ENCODE data around the gene MPP2.
"Not testable (repeated sequence)": the region's sequence is repeated elsewhere in the genome, so short reads cannot be mapped to it uniquely, and the experiment has no call there.

Gene MPP2

DNA sequence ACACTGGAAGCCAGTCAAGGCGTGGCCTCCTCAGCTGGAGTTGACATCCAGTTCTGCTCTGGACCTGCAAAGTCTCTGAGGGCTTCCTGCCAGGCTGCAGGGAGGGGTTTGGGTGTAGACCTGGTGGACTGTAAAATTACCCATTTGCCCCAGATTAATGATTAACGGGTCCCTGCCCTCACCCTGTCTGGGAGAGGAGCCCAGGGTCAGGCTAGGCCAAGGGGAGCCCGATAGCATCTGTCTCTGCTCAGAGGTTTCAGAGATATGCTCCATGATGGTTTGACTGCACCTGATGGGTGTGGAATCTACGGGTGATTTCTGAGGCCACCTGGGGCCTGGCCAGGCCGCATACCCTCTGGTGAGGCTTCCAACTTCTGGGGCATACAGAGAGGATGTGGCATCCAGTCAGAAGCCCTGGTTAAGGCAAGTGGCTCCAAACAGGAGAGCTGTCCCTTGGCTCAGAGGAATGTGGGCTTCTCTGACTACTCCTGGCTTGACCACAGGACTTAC is 23.8 kb upstream of the MPP2 start:
- DNase-seq (ENCODE audit: low read depth): no peak

GRCh38 chr17:43928609-43929008 is 21.3 kb upstream of the MPP2 start:
- no peak for DNase-seq (ENCODE audit: low read depth)

GRCh38 chr17:43927929-43928328 is 20.6 kb upstream of the MPP2 start:
- DNase-seq (ENCODE audit: low read depth): not testable (repeated sequence)

DNA sequence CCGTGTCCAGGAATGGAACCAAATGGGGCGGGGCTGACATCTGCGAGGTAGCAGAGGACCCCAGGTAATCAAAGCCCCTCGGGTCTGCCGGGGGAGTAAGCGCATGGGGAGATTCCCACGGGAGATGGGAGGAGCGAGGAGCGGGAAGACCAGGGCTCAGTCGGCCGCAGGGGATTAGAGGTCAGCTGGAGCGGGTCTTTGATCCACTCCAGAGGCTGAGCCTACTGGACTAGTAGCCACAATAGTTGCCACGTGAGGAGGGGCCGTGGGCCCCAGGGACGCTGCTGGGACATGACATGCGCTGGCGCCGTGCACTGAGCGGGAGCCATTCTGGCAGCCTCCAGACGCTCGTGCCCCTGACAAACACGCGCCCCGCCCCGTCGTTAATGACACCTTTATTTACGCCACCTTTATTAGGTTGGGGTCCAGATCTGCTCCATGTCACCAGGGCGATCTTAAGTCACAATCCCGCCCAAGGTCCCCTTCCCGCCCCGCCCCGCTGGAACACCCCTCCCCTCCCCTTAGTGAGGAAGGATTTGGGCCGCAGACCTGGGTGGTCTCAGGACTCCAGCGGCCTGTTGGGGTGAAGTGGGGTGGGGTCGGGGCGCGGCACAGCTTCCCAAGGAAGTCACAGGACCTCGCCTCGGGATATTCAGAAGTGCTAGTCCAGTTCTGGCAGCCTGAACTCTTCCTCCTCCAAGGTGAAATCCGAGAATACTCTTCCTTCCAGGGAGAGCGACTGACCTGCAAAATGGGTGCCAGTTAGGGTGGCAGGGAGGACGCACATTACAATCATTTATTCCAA is 19.9 kb upstream of the MPP2 start:
- no peak for DNase-seq (ENCODE audit: low read depth)

- no peak for DNase-seq (ENCODE audit: low read depth)
Measured at GRCh38 chr17:43924558-43924957, 17.2 kb upstream of the MPP2 start.

- no peak for DNase-seq (ENCODE audit: low read depth)
Measured at GRCh38 chr17:43920500-43921095, 13.3 kb upstream of the MPP2 start.

GRCh38 chr17:43918026-43918389 is 10.7 kb upstream of the MPP2 start:
- DNase-seq (ENCODE audit: low read depth): no peak

DNA sequence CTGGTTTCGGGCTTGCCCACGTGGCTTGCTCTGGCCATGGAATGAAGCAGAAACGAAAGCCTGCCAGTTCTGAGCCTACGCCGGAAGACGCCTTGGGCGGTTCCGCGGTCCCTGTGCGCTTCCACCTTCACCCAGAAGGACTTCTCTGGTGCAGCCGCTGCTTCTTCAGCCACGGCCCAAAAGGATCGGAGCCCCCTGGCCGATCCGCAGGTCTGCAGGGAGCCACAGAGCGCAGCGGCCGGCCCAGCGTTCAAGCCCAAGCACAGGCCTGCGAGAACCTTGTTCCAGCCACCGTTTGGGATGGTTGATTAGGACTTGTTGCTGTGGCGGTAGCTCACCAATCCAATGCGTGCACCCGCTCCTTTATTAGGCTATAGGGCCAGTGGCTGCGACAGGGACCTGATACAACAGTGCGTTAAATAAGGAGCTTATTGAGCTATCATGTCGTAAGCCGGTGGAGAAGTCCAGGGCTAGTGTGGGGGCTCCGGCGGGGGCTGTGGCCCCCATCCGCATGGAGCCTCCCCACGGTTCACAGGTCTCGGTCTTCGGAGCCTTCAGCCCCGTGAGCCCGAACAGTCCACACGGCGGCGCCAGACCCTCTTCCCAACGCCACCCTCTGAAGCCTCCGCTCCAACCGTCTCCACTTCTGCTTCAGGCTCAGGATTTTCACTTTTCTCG is 10.2 kb upstream of the MPP2 start:
- DNase-seq (ENCODE audit: low read depth): no peak

DNA sequence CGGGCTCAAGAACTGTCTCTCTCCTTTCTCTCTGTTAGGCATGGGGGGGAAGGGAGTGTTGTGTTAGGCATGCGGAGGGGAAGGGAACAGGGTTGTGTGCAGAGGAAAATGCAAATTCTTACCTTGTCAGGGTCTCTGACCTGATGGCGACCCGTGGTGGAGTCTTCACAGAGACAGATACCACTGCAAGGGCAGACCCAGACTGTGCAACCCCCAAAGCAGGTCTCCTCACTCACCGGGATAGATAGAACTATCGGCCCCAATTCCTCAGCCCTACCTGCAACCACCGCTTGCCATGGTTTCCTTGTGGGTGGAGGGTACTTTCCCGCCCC is 9.6 kb upstream of the MPP2 start:
- DNase-seq (ENCODE audit: low read depth): no peak

DNA sequence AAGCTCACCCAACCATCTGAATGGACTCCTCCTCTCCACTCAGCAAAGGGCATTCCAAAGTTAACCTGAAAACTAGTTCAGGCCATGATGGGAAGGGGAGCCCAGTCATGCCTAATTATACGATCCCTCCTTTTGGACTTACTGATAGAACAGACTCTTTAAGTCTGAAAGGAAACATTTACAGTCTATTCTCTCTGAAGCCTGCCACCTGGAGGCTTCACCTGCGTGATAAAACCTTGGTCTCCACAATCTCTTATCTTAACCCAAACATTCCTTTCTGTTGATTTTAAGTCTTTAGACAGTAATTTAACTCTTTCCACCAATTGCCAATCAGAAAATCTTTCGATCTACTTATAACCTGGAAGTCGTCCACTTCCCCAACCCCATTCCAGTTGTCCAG is 9.0 kb upstream of the MPP2 start:
- no peak for DNase-seq (ENCODE audit: low read depth)

GRCh38 chr17:43915559-43915958 is 8.2 kb upstream of the MPP2 start:
- no peak for DNase-seq (ENCODE audit: low read depth)

- no peak for DNase-seq (ENCODE audit: low read depth)
Measured at GRCh38 chr17:43914451-43914850, 7.1 kb upstream of the MPP2 start.

DNA sequence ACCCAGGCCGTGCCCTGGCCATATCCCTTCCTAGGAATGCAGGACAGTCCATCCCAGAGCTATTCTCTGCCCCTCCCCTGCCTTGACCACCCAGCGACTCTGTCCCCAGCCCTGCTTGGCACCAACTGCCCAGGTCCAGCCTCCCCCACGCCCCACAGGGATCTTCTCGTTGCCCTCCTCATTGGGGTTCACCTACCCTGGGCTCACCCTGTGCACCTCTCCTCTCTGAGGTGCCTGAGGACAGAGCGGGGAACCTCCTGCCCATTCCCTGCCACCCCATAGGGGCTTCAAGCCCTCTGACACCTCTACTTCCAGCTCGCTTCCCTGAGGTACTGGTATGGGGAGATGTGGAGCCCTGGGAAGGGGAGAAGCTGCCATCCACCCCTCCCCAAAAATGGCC is 6.2 kb upstream of the MPP2 start:
- no peak for DNase-seq (ENCODE audit: low read depth)

DNA sequence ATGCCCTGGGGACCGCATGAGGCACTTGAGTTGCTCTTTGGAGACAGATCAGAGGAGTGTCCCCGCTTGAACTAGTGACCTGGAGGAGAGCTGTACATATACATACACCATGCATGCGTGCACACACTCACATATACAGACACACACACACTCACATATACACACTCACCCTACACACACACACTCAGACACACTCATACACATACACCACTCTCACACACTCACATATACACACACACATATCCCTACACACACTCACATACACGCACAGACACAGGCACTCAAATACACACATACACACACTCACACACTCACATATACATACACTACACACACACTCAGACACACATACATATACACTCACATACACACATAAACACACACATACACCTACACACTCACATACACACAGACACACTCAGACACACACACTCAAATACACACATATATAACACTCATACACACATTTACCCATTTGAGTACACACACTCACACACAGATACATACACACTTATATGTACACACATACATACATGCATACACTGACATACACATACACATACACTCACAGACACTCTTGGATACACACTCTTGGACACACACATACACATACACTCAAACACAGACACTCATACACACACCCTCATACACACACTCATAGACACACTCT is 5.4 kb upstream of the MPP2 start:
- no peak for DNase-seq (ENCODE audit: low read depth)

GRCh38 chr17:43911904-43912303 is 4.6 kb upstream of the MPP2 start:
- no peak for DNase-seq (ENCODE audit: low read depth)

DNA sequence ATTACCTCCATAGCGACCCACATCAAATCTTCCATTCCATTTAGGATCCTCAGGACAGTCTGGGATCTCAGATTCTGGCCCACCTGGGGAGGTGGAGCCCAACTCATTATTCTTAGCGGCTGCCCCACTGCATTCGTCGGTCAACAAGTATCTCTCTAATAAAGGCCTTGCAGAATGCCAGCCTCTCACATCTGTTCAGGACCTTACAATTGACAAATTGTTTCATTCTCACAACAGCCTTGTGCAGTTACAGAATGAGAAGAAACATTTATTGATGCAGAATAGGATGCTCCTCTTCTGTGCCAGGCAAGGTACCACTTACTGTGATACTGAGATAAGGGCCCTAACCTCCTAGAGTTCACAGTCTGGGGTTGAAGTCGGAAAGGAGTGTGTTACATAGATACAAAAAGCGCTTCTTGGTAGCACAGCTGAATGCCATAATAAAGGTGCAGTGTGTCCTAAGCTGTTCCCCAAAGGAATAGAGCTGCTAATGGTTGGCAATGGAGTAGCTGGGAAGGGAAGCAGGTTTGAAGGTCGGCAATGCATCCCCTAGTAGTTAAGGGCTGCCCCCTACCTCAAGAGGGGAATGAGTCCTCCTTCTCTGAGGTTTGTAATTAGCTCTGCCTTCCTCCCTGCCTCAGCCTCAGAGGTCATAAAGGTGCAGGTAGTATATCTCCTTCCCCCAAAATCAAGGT is 2.3 kb upstream of the MPP2 start:
- DNase-seq (ENCODE audit: low read depth): no peak

DNA sequence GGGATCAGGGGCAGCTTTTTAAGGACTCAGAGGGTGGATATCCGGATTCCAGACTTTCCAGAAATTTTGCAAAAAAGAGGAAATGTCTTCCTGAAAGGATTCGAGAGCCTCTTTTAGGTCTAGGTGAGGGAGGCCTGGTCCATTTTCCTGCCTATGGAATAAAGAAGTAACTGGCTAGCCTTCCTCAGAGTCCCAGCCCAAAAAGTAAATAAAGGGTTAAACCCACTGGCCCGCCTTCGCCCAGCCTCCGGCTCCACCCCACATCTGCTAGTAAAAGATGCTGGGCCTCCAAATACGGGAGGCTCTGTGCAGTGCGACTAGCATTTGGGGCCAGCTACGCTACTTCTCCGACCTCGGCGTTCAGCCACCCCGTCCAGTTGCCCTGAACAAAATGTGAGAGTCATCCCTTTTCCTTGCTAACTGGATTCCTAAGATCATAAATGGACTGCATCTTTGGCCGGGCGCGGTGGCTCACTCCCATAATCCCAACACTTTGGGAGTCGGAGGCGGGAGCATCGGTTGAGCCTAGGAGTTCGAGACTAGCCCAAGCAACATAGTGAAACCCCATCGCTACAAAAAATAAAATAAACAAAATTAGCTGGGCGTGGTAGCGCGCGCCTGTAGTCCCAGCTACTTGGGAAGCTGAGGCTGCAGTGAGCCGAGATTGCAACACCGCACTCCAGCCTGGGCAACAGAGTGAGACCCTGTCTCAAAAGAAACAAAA is 824 bp upstream of the MPP2 start:
- DNase-seq (ENCODE audit: low read depth): no peak

DNA sequence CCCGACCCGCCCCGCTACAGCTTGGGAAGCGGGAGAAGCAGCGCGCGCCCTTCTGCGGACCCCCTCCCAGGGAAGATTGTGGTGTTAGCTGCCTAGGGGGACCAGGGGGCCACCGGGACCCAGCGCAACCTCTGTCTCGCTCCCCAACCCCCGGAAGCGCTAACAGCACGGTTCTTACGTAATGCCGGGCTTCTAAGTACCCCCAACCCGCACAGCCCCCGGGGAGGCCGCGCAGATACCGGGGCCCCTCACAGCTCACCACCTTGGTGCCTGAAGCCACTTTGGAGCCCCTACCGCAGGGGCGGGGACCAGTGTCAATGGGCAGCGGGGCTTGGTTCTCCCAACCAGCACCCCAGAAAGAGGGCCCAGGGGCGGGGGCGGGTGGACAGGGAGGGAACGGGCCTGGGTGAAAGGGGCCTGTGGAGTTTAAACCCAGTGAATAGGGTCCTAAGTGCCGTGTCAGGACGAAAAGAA is 348 bp downstream of the MPP2 start:
- DNase-seq (ENCODE audit: low read depth): no peak

- DNase-seq (ENCODE audit: low read depth): no peak
Measured at GRCh38 chr17:43905985-43906852, 1.1 kb downstream of the MPP2 start.

DNA sequence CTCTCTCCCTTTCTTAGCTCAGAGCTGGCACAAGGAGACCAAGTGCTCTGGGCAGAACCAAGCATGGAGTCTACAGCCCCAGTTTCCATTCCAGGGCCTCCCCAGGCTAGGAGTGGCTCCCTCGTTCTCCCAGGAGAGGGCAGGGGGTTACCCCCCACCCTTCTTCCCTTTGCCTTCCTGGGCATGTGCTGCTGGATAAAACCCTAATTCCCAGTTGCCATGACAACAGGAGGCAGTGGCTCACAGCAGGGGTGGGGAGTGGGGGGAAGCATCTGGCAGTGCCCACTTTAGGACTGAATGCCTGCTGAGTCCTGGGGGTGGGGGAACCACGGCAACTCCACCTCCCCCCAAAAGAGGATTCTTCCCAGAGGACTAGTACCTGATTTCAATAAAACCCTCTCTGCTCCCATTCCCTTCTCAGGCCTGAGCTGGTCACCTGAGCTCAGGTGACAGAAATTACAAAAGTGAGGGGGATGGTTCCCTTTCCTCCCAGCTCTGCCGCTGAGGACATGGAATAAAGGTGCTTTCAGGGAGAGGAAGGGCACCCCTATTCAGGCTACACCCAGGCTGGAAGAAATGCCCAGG is 1.8 kb downstream of the MPP2 start:
- DNase-seq (ENCODE audit: low read depth): no peak

All from HS-27A (cell line).